Measurements from ENCODE around the gene NDFIP2.

NDFIP2 gene

GRCh38 chr13:79604752-79605151, 123.8 kb downstream of the NDFIP2 start:
- DNase-seq = no peak

Measured in activated T-cell treated with anti-CD3 and anti-CD28 coated beads, Interleukin-2, amount 50 U/mL, for 1 hour (primary cell).